A673 (cell line): ENCODE results near the gene ATP11C. TPM values are rescaled to one million over a fixed set of nuclear protein-coding genes. Genes with fewer than 3 reads are reported as not detected.

ENCODE experiments used
- BruUV-seq: library from RNA; stranded (reverse); fragments of 400-500 nt; replicated peaks from 2 replicates; lab custom pipeline; 2021; lab: Mats Ljungman, UMichigan
- CTCF ChIA-PET: fragments of 300-600 bp; sonication (Branson Sonifier 250); formaldehyde crosslinking; loops from one replicate; lab custom pipeline; 2022; ENCODE audit warnings: antibody characterized with exemption; lab: Charles Lee
- POLR2A ChIA-PET: fragments of 300-600 bp; sonication (Branson Sonifier 250); formaldehyde crosslinking; loops from one replicate; lab custom pipeline; 2022; ENCODE audit warnings: antibody characterized with exemption; ENCODE audit not compliant: low non-redundant PET; lab: Charles Lee
- DNase-seq: peaks from one replicate; pipeline ENCODE4 v3.0.0-alpha.2; 2015; ENCODE audit warnings: low spot score
- H3K27ac ChIP-seq: fragments of 200-600 bp; sonication (generic); 2 replicates; pipeline ENCODE4 v1.5.1; 2016; ENCODE audit warnings: mixed run types, low read depth, mild to moderate bottlenecking, mixed read lengths, antibody characterized with exemption, low read length; ENCODE audit not compliant: poor library complexity, severe bottlenecking
- H3K27me3 ChIP-seq: fragments of 200-600 bp; sonication (generic); replicated peaks from 2 replicates; pipeline ENCODE4 v1.6.1; 2017; ENCODE audit warnings: mixed run types, low read depth, mild to moderate bottlenecking, mixed read lengths, antibody characterized with exemption, low read length; ENCODE audit not compliant: insufficient read depth, poor library complexity
- H3K36me3 ChIP-seq: fragments of 200-600 bp; sonication (generic); 2 replicates; pipeline ENCODE4 v1.6.1; 2016; ENCODE audit warnings: mixed run types, mild to moderate bottlenecking, mixed read lengths, antibody characterized with exemption, low read length; ENCODE audit not compliant: insufficient read depth, poor library complexity, severe bottlenecking
- H3K4me1 ChIP-seq: fragments of 200-600 bp; sonication (generic); 2 replicates; pipeline ENCODE4 v1.6.1; 2017; ENCODE audit warnings: mixed run types, mild to moderate bottlenecking, mixed read lengths, antibody characterized with exemption, low read length; ENCODE audit not compliant: insufficient read depth, poor library complexity, severe bottlenecking
- H3K4me3 ChIP-seq: fragments of 200-600 bp; sonication (generic); 2 replicates; pipeline ENCODE4 v1.5.1; 2016; ENCODE audit warnings: low read depth, mixed run types, mild to moderate bottlenecking, mixed read lengths, low read length; ENCODE audit not compliant: poor library complexity, severe bottlenecking
- H3K9me3 ChIP-seq: fragments of 200-600 bp; sonication (generic); 2 replicates; pipeline ENCODE4 v1.6.1; 2016; ENCODE audit warnings: mixed run types, low read depth, mild to moderate bottlenecking, mixed read lengths, antibody characterized with exemption, low read length; ENCODE audit not compliant: poor library complexity, severe bottlenecking
- CTCF ChIP-seq: fragments of 300-800, 200-600 bp; sonication (generic); conservative IDR thresholded peaks from 2 replicates; pipeline ENCODE4 v1.5.1; 2017; ENCODE audit warnings: low read depth, mild to moderate bottlenecking, antibody characterized with exemption, low read length, moderate library complexity, mixed read lengths
- EZH2 ChIP-seq: fragments of 200-600 bp; sonication (generic); IDR thresholded peaks from 2 replicates; pipeline ENCODE4 v1.6.1; 2017; ENCODE audit warnings: borderline replicate concordance, low read depth, mild to moderate bottlenecking, mixed read lengths, antibody characterized with exemption, low read length; ENCODE audit not compliant: poor library complexity, severe bottlenecking
- intact Hi-C: fragments of 100-400 bp; cut with micrococcal nuclease; formaldehyde crosslinking; loops from one replicate; pipeline ENCODE4 v1.10.0; 2022; ENCODE audit not compliant: unreplicated experiment
- total RNA-seq: library from RNA; stranded (reverse); gene quantifications from 2 replicates; pipeline ENCODE4 v1.2.3, GENCODE V29; 2021

The ATP11C gene
- total RNA-seq, 1 experiment from 2014 or later: 93.1 TPM

- no peak overlapping the region for H3K27ac ChIP-seq
These were observed 196.7 kb downstream of the ATP11C start for GRCh38 chrX:139736151-139736550.

GRCh38 chrX:139734996-139735395 lies 197.9 kb downstream of the ATP11C start:
- H3K27me3 ChIP-seq: no peaks in the 10 kb centered on the region
- H3K27ac ChIP-seq: no peak overlapping the region
- TF ChIP-seq EZH2: no peak
- no peak for TF ChIP-seq CTCF
- BruUV-seq: no TSS peak
- CTCF ChIA-PET: no interaction called here
- no peaks in the 10 kb centered on the region for H3K9me3 ChIP-seq
- POLR2A ChIA-PET: no interaction called here
- H3K36me3 ChIP-seq: peaks cover 32% of the 10 kb centered on the region
- intact Hi-C loops: no loop called here
- no peak overlapping the region for H3K4me3 ChIP-seq
- DNase-seq: no peak
- H3K4me1 ChIP-seq: no peaks in the 10 kb centered on the region

More at GRCh38 chrX:139736151-139736550, 196.7 kb downstream of the ATP11C start:
- DNase-seq: no peak
- no TSS peak for BruUV-seq
- Histone ChIP-seq H3K4me1 (no peaks in the 10 kb centered on the region), H3K36me3 (peaks cover 35% of the 10 kb centered on the region), H3K9me3 (no peaks in the 10 kb centered on the region), H3K27me3 (no peaks in the 10 kb centered on the region), H3K4me3 (no peak overlapping the region)
- TF ChIP-seq EZH2: no peak
- POLR2A ChIA-PET: no interaction called here
- CTCF ChIA-PET: no interaction called here
- intact Hi-C loops: no loop called here

GRCh38 chrX:139725720-139726119 lies 207.1 kb downstream of the ATP11C start:
- POLR2A ChIA-PET: no interaction called here
- BruUV-seq: no TSS peak
- CTCF ChIA-PET: no interaction called here
- H3K9me3 ChIP-seq: no peaks in the 10 kb centered on the region
- H3K27me3 ChIP-seq: no peaks in the 10 kb centered on the region
- intact Hi-C loops: no loop called here
- no peak overlapping the region for H3K4me3 ChIP-seq
- H3K27ac ChIP-seq: no peak overlapping the region
- DNase-seq: no peak
- no peaks in the 10 kb centered on the region for H3K4me1 ChIP-seq
- no peaks in the 10 kb centered on the region for H3K36me3 ChIP-seq
- TF ChIP-seq EZH2 (no peak), CTCF (no peak)

- no peak for DNase-seq
- intact Hi-C loops: no loop called here
- BruUV-seq: no TSS peak
- Histone ChIP-seq H3K27ac (no peak overlapping the region), H3K4me3 (no peak overlapping the region), H3K9me3 (no peaks in the 10 kb centered on the region), H3K27me3 (no peaks in the 10 kb centered on the region), H3K36me3 (no peaks in the 10 kb centered on the region), H3K4me1 (no peaks in the 10 kb centered on the region)
- ChIA-PET CTCF (no interaction called here), POLR2A (no interaction called here)
- no peak for TF ChIP-seq CTCF
- no peak for TF ChIP-seq EZH2
These were observed 208.2 kb downstream of the ATP11C start for GRCh38 chrX:139724626-139725025.
